GM19395 (cell line): ENCODE measurements around the gene GRAMD2A.

Source experiments
- ATAC-seq: cut with Tn5 transposase; IDR thresholded peaks from one replicate; pipeline ENCODE4 v1.9.1; 2021; ENCODE audit warnings: mild to moderate bottlenecking, moderate library complexity; ENCODE audit not compliant: unreplicated experiment

GRAMD2A gene

GRCh38 chr15:72197460-72198355 is at the start of gene GRAMD2A:
Gene GRAMD2A, minus strand, starts transcription at chr15:72197787.
- peak; percentile 48 for ATAC-seq

GRCh38 chr15:72242775-72243370 is 45.3 kb upstream of the GRAMD2A start:
- ATAC-seq = no peak

GRCh38 chr15:72239652-72240051 is 42.1 kb upstream of the GRAMD2A start:
- ATAC-seq = no peak

- no peak for ATAC-seq
These were observed 41.0 kb upstream of the GRAMD2A start for GRCh38 chr15:72238586-72238985.

- ATAC-seq = no peak
These were observed 40.3 kb upstream of the GRAMD2A start for GRCh38 chr15:72237853-72238224.

GRCh38 chr15:72237029-72237852 is 39.7 kb upstream of the GRAMD2A start:
- peak; percentile 83 for ATAC-seq

- no peak for ATAC-seq
These were observed 38.9 kb upstream of the GRAMD2A start for GRCh38 chr15:72236381-72237003.

GRCh38 chr15:72235298-72235697 is 37.7 kb upstream of the GRAMD2A start:
- ATAC-seq = no peak

- no peak for ATAC-seq
These were observed 36.2 kb upstream of the GRAMD2A start for GRCh38 chr15:72233769-72234168.

GRCh38 chr15:72231833-72232478 is 34.4 kb upstream of the GRAMD2A start:
- peak; percentile 0 for ATAC-seq

GRCh38 chr15:72231066-72231832 is 33.7 kb upstream of the GRAMD2A start, which contains the start of gene PKM:
Gene PKM, minus strand, starts transcription at chr15:72231190. Its CDS starts 12,093 bp downstream, at chr15:72219097.
- peak; percentile 41 for ATAC-seq

- ATAC-seq = no peak
These were observed 32.8 kb upstream of the GRAMD2A start for GRCh38 chr15:72230197-72231065.

GRCh38 chr15:72229947-72230196 is 32.3 kb upstream of the GRAMD2A start:
- no peak for ATAC-seq

- ATAC-seq = no peak
These were observed 31.7 kb upstream of the GRAMD2A start for GRCh38 chr15:72229076-72229946.

- ATAC-seq = no peak
These were observed 30.1 kb upstream of the GRAMD2A start for GRCh38 chr15:72227720-72228119.

GRCh38 chr15:72227192-72227586 is 29.6 kb upstream of the GRAMD2A start:
- no peak for ATAC-seq

- ATAC-seq = no peak
These were observed 25.7 kb upstream of the GRAMD2A start for GRCh38 chr15:72223278-72223677.

- no peak for ATAC-seq
These were observed 24.8 kb upstream of the GRAMD2A start for GRCh38 chr15:72222393-72222792.
